H1 (cell line): ENCODE measurements around the gene OR10G3. TPM values are rescaled to one million over a fixed set of nuclear protein-coding genes. Genes with fewer than 3 reads are reported as not detected.

ENCODE experiments used
- CTCF ChIA-PET: fragments of 300-600 bp; sonication (Branson Sonifier 250); formaldehyde crosslinking; loops from one replicate; lab custom pipeline; 2021; ENCODE audit not compliant: partially characterized antibody; lab: Charles Lee
- POLR2A ChIA-PET: fragments of 300-600 bp; sonication (Branson Sonifier 250); formaldehyde crosslinking; loops from one replicate; lab custom pipeline; 2021; ENCODE audit warnings: inconsistent platforms; ENCODE audit not compliant: partially characterized antibody; lab: Charles Lee
- DNase-seq, 2 experiments: peaks; one replicate each; pipeline versions ENCODE4 v3.0.0 to v3.0.0-alpha.2; 2010 to 2022; ENCODE audit warnings: low spot score in 2 of 2, low read depth in 1 of 2, mixed read lengths in 1 of 2
- FAIRE-seq: peaks from 2 replicates; lab custom pipeline; 2011; peaks lifted over from hg19 to GRCh38; lab: Jason Lieb, UNC
- H2AFZ ChIP-seq: 2 replicates; pipeline ENCODE4 v1.8.1; 2012; ENCODE audit warnings: low read length, inconsistent platforms
- H2AK5ac ChIP-seq: 2 replicates; pipeline ENCODE4 v1.6.1; 2013; ENCODE audit warnings: low read depth, low read length
- H2BK120ac ChIP-seq: replicated peaks from 2 replicates; pipeline ENCODE3; 2013; ENCODE audit warnings: low read depth, low read length, inconsistent platforms
- H2BK12ac ChIP-seq: 2 replicates; pipeline ENCODE4 v1.6.1; 2013; ENCODE audit warnings: low read depth, low read length
- H2BK15ac ChIP-seq: 2 replicates; pipeline ENCODE4 v1.6.1; 2013; ENCODE audit warnings: low read length
- H2BK20ac ChIP-seq: 2 replicates; pipeline ENCODE4 v1.6.1; 2013; ENCODE audit warnings: low read length
- H2BK5ac ChIP-seq: 2 replicates; pipeline ENCODE4 v1.6.1; 2013; ENCODE audit warnings: low read depth, low read length
- H3K14ac ChIP-seq: 2 replicates; pipeline ENCODE4 v1.6.1; 2013; ENCODE audit warnings: inconsistent platforms; ENCODE audit not compliant: insufficient read length
- H3K18ac ChIP-seq: 2 replicates; pipeline ENCODE4 v1.6.1; 2013; ENCODE audit warnings: low read length; ENCODE audit errors: extremely low read depth
- H3K23ac ChIP-seq: 2 replicates; pipeline ENCODE4 v1.6.1; 2013; ENCODE audit warnings: inconsistent platforms; ENCODE audit not compliant: insufficient read length
- H3K23me2 ChIP-seq: 2 replicates; pipeline ENCODE4 v1.6.1; 2013; ENCODE audit warnings: low read depth, low read length
- H3K27ac ChIP-seq: 2 replicates; pipeline ENCODE4 v1.6.1; 2011; ENCODE audit warnings: low read depth, low read length, inconsistent platforms
- H3K27me3 ChIP-seq, 4 experiments: replicated peaks in 1 of 4; 1 replicate in 1 of 4; 2 replicates in 3 of 4; pipeline versions ENCODE4 v1.6.1 to v1.8.1; 2011 to 2013; ENCODE audit warnings: low read length in 3 of 4, mild to moderate bottlenecking in 3 of 4, inconsistent platforms in 2 of 4, mixed read lengths in 2 of 4, moderate library complexity in 1 of 4; ENCODE audit not compliant: control insufficient read depth in 3 of 4, insufficient read depth in 3 of 4; ENCODE audit errors: extremely low read depth in 1 of 4
- H3K36me3 ChIP-seq, 4 experiments: 2 replicates each; pipeline versions ENCODE4 v1.6.1 to v1.8.1; 2011 to 2013; ENCODE audit warnings: mild to moderate bottlenecking in 4 of 4, low read length in 3 of 4, moderate library complexity in 2 of 4, control low read depth in 1 of 4, inconsistent platforms in 1 of 4; ENCODE audit not compliant: insufficient read depth in 4 of 4, control insufficient read depth in 2 of 4
- H3K4ac ChIP-seq: replicated peaks from 2 replicates; pipeline ENCODE3; 2013; ENCODE audit warnings: low read length, low read depth, mixed read lengths, inconsistent platforms; ENCODE audit not compliant: insufficient read length
- H3K4me1 ChIP-seq, 4 experiments: replicated peaks in 1 of 4; 1 replicate in 1 of 4; 2 replicates in 3 of 4; pipeline versions ENCODE4 v1.6.1 to v1.8.1; 2011 to 2013; ENCODE audit warnings: low read length in 3 of 4, inconsistent platforms in 2 of 4, mixed read lengths in 1 of 4; ENCODE audit not compliant: insufficient read depth in 4 of 4, control insufficient read depth in 3 of 4
- H3K4me2 ChIP-seq, 2 experiments: 2 replicates each; pipeline versions ENCODE4 v1.6.1 to v1.8.1; 2011 to 2013; ENCODE audit warnings: low read depth in 2 of 2, low read length in 2 of 2, control low read depth in 1 of 2, inconsistent platforms in 1 of 2, mild to moderate bottlenecking in 1 of 2; ENCODE audit not compliant: insufficient read depth in 1 of 2
- H3K4me3 ChIP-seq, 4 experiments: fragments of 200-600, 300-600 bp in 1 of 4; sonication (generic), shearing (Covaris generic), sonication (Bioruptor Twin) in 1 of 4; 2 replicates each; pipeline versions ENCODE4 v1.5.1 to v1.8.1; 2011 to 2016; ENCODE audit warnings: low read length in 4 of 4, low read depth in 3 of 4, control low read depth in 2 of 4, inconsistent platforms in 2 of 4, mild to moderate bottlenecking in 2 of 4, mixed read lengths in 1 of 4, moderate library complexity in 1 of 4; ENCODE audit not compliant: insufficient read depth in 2 of 4; ENCODE audit errors: extremely low read depth in 1 of 4
- H3K56ac ChIP-seq: replicated peaks from 2 replicates; pipeline ENCODE3; 2013; ENCODE audit warnings: low read depth, mild to moderate bottlenecking, mixed read lengths, low read length, inconsistent platforms; ENCODE audit not compliant: insufficient read length
- H3K79me1 ChIP-seq: 2 replicates; pipeline ENCODE4 v1.6.1; 2013; ENCODE audit warnings: low read depth, low read length, control low read depth
- H3K79me2 ChIP-seq, 2 experiments: 2 replicates each; pipeline versions ENCODE4 v1.6.1 to v1.8.1; 2012 to 2013; ENCODE audit warnings: low read length in 2 of 2, mild to moderate bottlenecking in 2 of 2, inconsistent platforms in 1 of 2; ENCODE audit not compliant: insufficient read depth in 2 of 2, control insufficient read depth in 1 of 2
- H3K9ac ChIP-seq, 4 experiments: replicated peaks in 1 of 4; 1 replicate in 1 of 4; 2 replicates in 3 of 4; pipeline versions ENCODE4 v1.6.1 to v1.8.1; 2011 to 2013; ENCODE audit warnings: low read depth in 3 of 4, low read length in 3 of 4, control low read depth in 2 of 4, mild to moderate bottlenecking in 2 of 4, moderate library complexity in 2 of 4, inconsistent platforms in 1 of 4; ENCODE audit errors: extremely low read depth in 1 of 4
- H3K9me3 ChIP-seq, 2 experiments: 2 replicates each; pipeline versions ENCODE4 v1.6.1 to v1.8.1; 2012 to 2013; ENCODE audit warnings: mild to moderate bottlenecking in 2 of 2, moderate library complexity in 2 of 2, control low read depth in 1 of 2, inconsistent platforms in 1 of 2, low read depth in 1 of 2, low read length in 1 of 2, mixed read lengths in 1 of 2; ENCODE audit not compliant: insufficient read depth in 2 of 2
- H4K20me1 ChIP-seq, 2 experiments: replicated peaks in 1 of 2; 2 replicates each; pipeline versions ENCODE3 to v1.8.1; 2011 to 2013; ENCODE audit warnings: inconsistent platforms in 2 of 2, low read length in 2 of 2, mild to moderate bottlenecking in 1 of 2; ENCODE audit not compliant: insufficient read depth in 2 of 2, control insufficient read depth in 1 of 2
- H4K5ac ChIP-seq: 2 replicates; pipeline ENCODE4 v1.6.1; 2013; ENCODE audit warnings: low read length, low read depth, mixed read lengths, inconsistent platforms; ENCODE audit not compliant: insufficient read length
- H4K8ac ChIP-seq: 2 replicates; pipeline ENCODE4 v1.8.0; 2013; ENCODE audit warnings: mild to moderate bottlenecking, moderate library complexity, low read length, inconsistent platforms; ENCODE audit not compliant: insufficient read depth; ENCODE audit errors: extremely low read depth
- H4K91ac ChIP-seq: replicated peaks from 2 replicates; pipeline ENCODE3; 2013; ENCODE audit warnings: low read length, mixed read lengths, inconsistent platforms; ENCODE audit not compliant: insufficient read length
- ASH2L ChIP-seq: fragments of 200-600, 300-600 bp; sonication (generic); IDR thresholded peaks from one replicate; pipeline ENCODE4 v1.7.1; 2017; ENCODE audit warnings: low read length
- GABPA ChIP-seq: IDR thresholded peaks from 2 replicates; pipeline ENCODE4 v1.6.1; 2011; ENCODE audit warnings: mild to moderate bottlenecking, low read length, moderate library complexity, borderline replicate concordance; ENCODE audit not compliant: insufficient read depth
- KDM4A ChIP-seq: IDR thresholded peaks from one replicate; pipeline ENCODE4 v1.7.1; 2012; ENCODE audit warnings: low read depth, mild to moderate bottlenecking, moderate library complexity, low read length, inconsistent platforms; ENCODE audit not compliant: severe bottlenecking
- MAFK ChIP-seq: IDR thresholded peaks from 2 replicates; pipeline ENCODE4 v1.6.1; 2012; ENCODE audit warnings: low read depth, mild to moderate bottlenecking, improper control_type of control experiment, low read length
- POU5F1 ChIP-seq: IDR thresholded peaks from 2 replicates; pipeline ENCODE4 v1.6.1; 2011; ENCODE audit warnings: low read depth, mild to moderate bottlenecking, low read length, moderate library complexity
- SAP30 ChIP-seq: fragments of 300-600 bp; sonication (generic); IDR thresholded peaks from 2 replicates; pipeline ENCODE4 v1.7.1; 2012; ENCODE audit warnings: low read length, moderate library complexity, mild to moderate bottlenecking, inconsistent platforms; ENCODE audit not compliant: insufficient read depth, insufficient replicate concordance
- TCF12 ChIP-seq: IDR thresholded peaks from 2 replicates; pipeline ENCODE4 v1.6.1; 2011; ENCODE audit warnings: low read depth, mild to moderate bottlenecking, low read length
- WGBS, 2 experiments: shearing (Covaris generic) in 1 of 2; methylation state at CpG; one replicate each; pipeline versions ENCODE4 v1.1.6 to v1.1.7; 2013 to 2015; ENCODE audit warnings: low lambda C conversion rate in 2 of 2, mixed read lengths in 2 of 2, inconsistent platforms in 1 of 2, low coverage in 1 of 2, missing lambda C conversion rate in 1 of 2; ENCODE audit not compliant: insufficient replicate concordance in 2 of 2, insufficient coverage in 1 of 2, insufficient read length in 1 of 2; ENCODE audit errors: extremely low coverage in 1 of 2, missing lambda C conversion rate in 1 of 2; 5-methylcytosine and 5-hydroxymethylcytosine counted together
- polyA plus RNA-seq, 7 experiments: library from polyadenylated mRNA; depleted of rRNA in 3 of 7; stranded (reverse) in 5 of 7; unstranded in 2 of 7; fragments of >200 nt in 5 of 7; fragments of 200-250 nt in 2 of 7; gene quantifications; 1 replicate in 5 of 7; 2 replicates in 1 of 7; 4 replicates in 1 of 7; pipeline versions ENCODE4 v1.2.1 to v1.2.3, GENCODE V29; 2011 to 2013; ENCODE audit warnings: missing spikeins in 2 of 7, mixed read lengths in 2 of 7
- total RNA-seq: library from RNA; stranded (reverse); fragmentation: NEBNext Ultra II Directional; extraction: Animal tissue kit (Norgen Biotek cat#: 25700); gene quantifications from 2 replicates; pipeline ENCODE4 v1.2.1, GENCODE V29; 2021

OR10G3 gene
- total and polyA plus RNA-seq, 2 of the 8 experiments (the other 6 are each of a cell fraction or from before 2014, with no cell fraction given): not detected

DNA sequence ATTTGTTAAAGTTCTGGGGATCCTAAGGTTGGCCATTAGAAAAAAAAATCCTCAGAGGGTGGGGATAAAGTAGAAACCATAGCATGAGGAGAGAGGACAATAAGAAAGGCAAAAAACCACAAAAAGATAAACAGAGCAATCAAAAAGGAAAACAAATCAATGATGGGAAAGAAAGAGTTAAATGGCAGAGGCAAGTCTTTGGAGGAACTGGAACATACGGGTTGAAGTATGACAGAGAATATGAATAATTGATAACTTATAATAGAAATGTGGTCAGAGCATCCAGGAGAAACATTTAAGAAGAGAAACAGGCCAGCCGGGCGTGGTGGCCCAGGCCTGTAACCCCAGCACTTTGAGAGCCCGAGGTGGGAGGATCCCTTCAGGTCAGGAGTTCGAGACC, 35.9 kb downstream of the OR10G3 start:
- H2AFZ ChIP-seq: no peak overlapping the region
- CTCF ChIA-PET: no interaction called here

More for the DNA sequence above, 35.9 kb downstream of the OR10G3 start:
- Histone ChIP-seq H3K79me1 (no peaks in the 10 kb centered on the region), H4K20me1 (no peaks in the 10 kb centered on the region), H2BK5ac (peak overlapping the region; percentile 20; the same call in 1 of the 2 replicates), H2BK12ac (peak overlapping the region; percentile 6; the same call in 1 of the 2 replicates), H3K27me3 (no peaks in the 10 kb centered on the region), H4K91ac (no peak overlapping the region), H4K5ac (no peak overlapping the region), H3K36me3 (no peaks in the 10 kb centered on the region), H2BK20ac (0 out of 2 replicates have a peak overlapping the region, but pooled peaks have one; percentile 72), H3K4ac (no peak overlapping the region), H3K4me2 (peak overlapping the region; percentile 56 to 64; a peak in 3 of 4 replicates), H3K4me1 (peaks cover 0 to 12% (median 4%) of the 10 kb centered on the region in 4 experiments; a peak in 5 of 7 replicates), H3K18ac (peak overlapping the region; percentile 25; the same call in 1 of the 2 replicates), H3K4me3 (peak overlapping the region in 2 of 4 experiments; percentile 2 to 44; a peak in 5 of 8 replicates), H3K9me3 (peaks cover 0 to 6% of the 10 kb centered on the region in 2 experiments; a peak in 2 of 4 replicates), H3K14ac (no peak overlapping the region), H3K56ac (no peak overlapping the region), H2BK15ac (no peak overlapping the region), H3K9ac (no peak overlapping the region), H2BK120ac (no peak overlapping the region), H4K8ac (no peak overlapping the region), H3K23ac (no peak overlapping the region), H3K27ac (0 out of 2 replicates have a peak overlapping the region, but pooled peaks have one; percentile 63), H2AK5ac (no peak overlapping the region), H3K79me2 (0 out of 4 replicates have a peak, but pooled peaks cover 0 to under 1% of the 10 kb centered on the region in 2 experiments), H3K23me2 (no peaks in the 10 kb centered on the region; the same call in 1 of the 2 replicates)
- POLR2A ChIA-PET: interaction anchor here (0.7 to 32.5 kb wide), 2 partner anchors 17 to 25 kb away, joined by 3 to 769 read pairs; partner anchors contain the start of genes METTL3 and SALL2
- no peak for TF ChIP-seq TCF12
- TF ChIP-seq ASH2L: peak; percentile 83
- TF ChIP-seq MAFK: no peak
- TF ChIP-seq SAP30: no peak
- TF ChIP-seq GABPA: no peak
- TF ChIP-seq KDM4A: no peak
- no peak for TF ChIP-seq POU5F1
- FAIRE-seq (no peak), DNase-seq (no peak)
- 61% methylated on average over 5 of the region's 5 CpGs; no CpG with 5 or more reads in 1 of the 2 experiments for WGBS, 2 experiments
